ENCODE results near the gene FBXO24.

FBXO24 gene

GRCh38 chr7:100642534-100642907 is 56.4 kb downstream of the FBXO24 start:
- Histone ChIP-seq H3K4me1 (ENCODE audit: control insufficient read depth, insufficient read depth, low read length) (no peaks in the 10 kb centered on the region), H3K36me3 (ENCODE audit: control insufficient read depth in 2 of 2, insufficient read depth in 1 of 2, low read length in 2 of 2) (no peaks in the 10 kb centered on the region), H3K9me3 (ENCODE audit: control insufficient read depth, insufficient read depth, low read depth, low read length) (no peaks in the 10 kb centered on the region), H3K27ac (ENCODE audit: extremely low read depth, low read depth, low read length) (no peak overlapping the region), H3K4me3 (ENCODE audit: low read depth, low read length) (no peak overlapping the region)
- POLR2A ChIA-PET, result no interaction called here
- CTCF ChIA-PET, result no interaction called here
- TF ChIP-seq ZSCAN16 (tag by site-specific recombination; IDR thresholded peaks at IDR 0.05) (no peak), ZNF19 (tag by site-specific recombination; IDR thresholded peaks at IDR 0.05; ENCODE audit: low read depth) (no peak), PRDM6 (tag by site-specific recombination; IDR thresholded peaks at IDR 0.05) (no peak), ZNF747 (tag by site-specific recombination; IDR thresholded peaks at IDR 0.05) (no peak), ZNF404 (tag by site-specific recombination; IDR thresholded peaks at IDR 0.05) (no peak), ZNF548 (tag by site-specific recombination; IDR thresholded peaks at IDR 0.05) (no peak), ZNF174 (tag by site-specific recombination; IDR thresholded peaks at IDR 0.05) (no peak), GFI1B (tag by site-specific recombination; IDR thresholded peaks at IDR 0.05) (no peak), YY1 (tag by site-specific recombination; IDR thresholded peaks at IDR 0.05) (no peak), ZNF175 (tag by site-specific recombination; IDR thresholded peaks at IDR 0.05) (no peak), TSHZ1 (tag by site-specific recombination; IDR thresholded peaks at IDR 0.05; ENCODE audit: borderline replicate concordance) (no peak), ZBTB44 (tag by site-specific recombination; IDR thresholded peaks at IDR 0.05) (no peak), BCL11B (tag by site-specific recombination; IDR thresholded peaks at IDR 0.05; ENCODE audit: low read depth) (no peak), ZNF654 (tag by site-specific recombination; IDR thresholded peaks at IDR 0.05; ENCODE audit: low read depth) (no peak), TRIM28 (IDR thresholded peaks at IDR 0.05; ENCODE audit: borderline replicate concordance, low read length) (no peak), EGR2 (tag by site-specific recombination; IDR thresholded peaks at IDR 0.05; ENCODE audit: low read depth) (peak; percentile 91), ZNF302 (tag by site-specific recombination; IDR thresholded peaks at IDR 0.05; ENCODE audit: low read depth) (no peak), KLF10 (tag by site-specific recombination; IDR thresholded peaks at IDR 0.05) (no peak), ZNF561 (tag by site-specific recombination; IDR thresholded peaks at IDR 0.05; ENCODE audit: borderline replicate concordance) (no peak), ZFP37 (tag by site-specific recombination; IDR thresholded peaks at IDR 0.05) (no peak), SP2 (tag by site-specific recombination; IDR thresholded peaks at IDR 0.05) (peak; percentile 40), ZNF501 (tag by site-specific recombination; IDR thresholded peaks at IDR 0.05) (no peak), ZNF792 (tag by site-specific recombination; IDR thresholded peaks at IDR 0.05) (no peak), ZFP69B (tag by site-specific recombination; IDR thresholded peaks at IDR 0.05) (no peak), ZNF658 (tag by site-specific recombination; IDR thresholded peaks at IDR 0.05) (no peak), ZNF398 (tag by site-specific recombination; IDR thresholded peaks at IDR 0.05) (no peak), ZNF76 (tag by site-specific recombination; IDR thresholded peaks at IDR 0.05; ENCODE audit: borderline replicate concordance, low read depth) (no peak), ZNF155 (tag by site-specific recombination; IDR thresholded peaks at IDR 0.05) (no peak), ZFHX2 (tag by site-specific recombination; conservative IDR thresholded peaks at IDR 0.05) (peak; percentile 89), ZNF362 (tag by site-specific recombination; IDR thresholded peaks at IDR 0.05) (no peak)
